ENCODE results near the gene CDH8.

Gene CDH8, protein sequence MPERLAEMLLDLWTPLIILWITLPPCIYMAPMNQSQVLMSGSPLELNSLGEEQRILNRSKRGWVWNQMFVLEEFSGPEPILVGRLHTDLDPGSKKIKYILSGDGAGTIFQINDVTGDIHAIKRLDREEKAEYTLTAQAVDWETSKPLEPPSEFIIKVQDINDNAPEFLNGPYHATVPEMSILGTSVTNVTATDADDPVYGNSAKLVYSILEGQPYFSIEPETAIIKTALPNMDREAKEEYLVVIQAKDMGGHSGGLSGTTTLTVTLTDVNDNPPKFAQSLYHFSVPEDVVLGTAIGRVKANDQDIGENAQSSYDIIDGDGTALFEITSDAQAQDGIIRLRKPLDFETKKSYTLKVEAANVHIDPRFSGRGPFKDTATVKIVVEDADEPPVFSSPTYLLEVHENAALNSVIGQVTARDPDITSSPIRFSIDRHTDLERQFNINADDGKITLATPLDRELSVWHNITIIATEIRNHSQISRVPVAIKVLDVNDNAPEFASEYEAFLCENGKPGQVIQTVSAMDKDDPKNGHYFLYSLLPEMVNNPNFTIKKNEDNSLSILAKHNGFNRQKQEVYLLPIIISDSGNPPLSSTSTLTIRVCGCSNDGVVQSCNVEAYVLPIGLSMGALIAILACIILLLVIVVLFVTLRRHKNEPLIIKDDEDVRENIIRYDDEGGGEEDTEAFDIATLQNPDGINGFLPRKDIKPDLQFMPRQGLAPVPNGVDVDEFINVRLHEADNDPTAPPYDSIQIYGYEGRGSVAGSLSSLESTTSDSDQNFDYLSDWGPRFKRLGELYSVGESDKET

DNA sequence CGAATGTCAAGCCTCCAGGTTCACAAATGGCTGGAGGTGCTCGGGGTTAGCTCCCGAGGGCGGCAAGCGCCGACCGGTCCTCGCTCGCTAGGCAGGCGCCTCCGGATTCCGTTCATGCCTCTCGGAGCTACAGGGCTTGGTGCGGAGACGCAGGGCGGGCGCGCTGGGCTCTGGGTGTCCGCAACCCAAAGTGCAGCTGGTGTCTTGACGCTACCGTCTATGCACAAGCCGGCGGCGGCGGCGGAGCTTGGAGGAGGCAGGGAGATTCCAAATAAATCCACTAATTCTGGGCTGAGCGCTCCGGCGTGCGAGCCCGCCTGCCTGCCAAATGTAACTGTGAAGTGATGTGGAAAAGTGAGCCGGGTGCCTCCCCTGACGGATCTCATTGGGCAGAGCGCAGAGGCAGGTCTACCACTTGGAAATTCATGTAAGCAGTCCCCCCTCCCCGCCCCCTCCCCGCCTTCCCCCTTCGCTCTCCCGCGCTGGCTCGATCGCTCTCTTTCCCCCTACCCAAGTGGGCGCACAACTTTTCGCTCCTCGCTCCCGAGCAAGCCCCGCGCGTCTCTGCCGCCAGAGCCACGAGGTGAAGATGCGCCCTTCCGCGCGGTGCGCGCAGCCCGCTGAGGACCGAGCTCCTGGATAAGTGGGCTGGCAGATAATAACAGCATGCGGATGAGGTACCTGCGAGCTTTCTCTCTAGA, at the start of gene CDH8:
CDH8 (minus strand) TSS at position 338 of the 701 bp plus-strand sequence. CDS start 15,035 bp downstream, outside the sequence.
- DNase-seq (ENCODE audit: low read depth in 4 of 4, low spot score in 1 of 4), result no peak

DNA sequence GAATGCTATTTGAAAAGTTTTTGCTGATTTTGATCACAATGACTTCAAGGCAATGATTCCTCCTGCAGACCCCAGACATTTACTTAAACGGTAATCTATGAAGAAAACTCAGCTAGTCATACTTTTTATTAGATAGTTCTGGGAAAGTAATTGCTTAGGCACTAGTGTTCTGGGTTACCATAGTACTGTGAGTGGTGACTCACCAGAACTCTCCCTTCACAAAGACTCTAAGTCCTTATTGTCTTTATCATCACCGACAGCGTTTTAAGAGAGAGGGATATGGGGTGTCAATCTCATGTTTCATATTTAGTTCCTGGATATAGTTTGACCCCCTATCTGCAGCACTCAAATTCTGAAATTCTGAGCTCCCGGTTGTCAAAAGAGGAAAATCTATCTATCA, 43.0 kb upstream of the CDH8 start:
- no peak for DNase-seq (ENCODE audit: low read depth in 4 of 4, low spot score in 1 of 4)

DNA sequence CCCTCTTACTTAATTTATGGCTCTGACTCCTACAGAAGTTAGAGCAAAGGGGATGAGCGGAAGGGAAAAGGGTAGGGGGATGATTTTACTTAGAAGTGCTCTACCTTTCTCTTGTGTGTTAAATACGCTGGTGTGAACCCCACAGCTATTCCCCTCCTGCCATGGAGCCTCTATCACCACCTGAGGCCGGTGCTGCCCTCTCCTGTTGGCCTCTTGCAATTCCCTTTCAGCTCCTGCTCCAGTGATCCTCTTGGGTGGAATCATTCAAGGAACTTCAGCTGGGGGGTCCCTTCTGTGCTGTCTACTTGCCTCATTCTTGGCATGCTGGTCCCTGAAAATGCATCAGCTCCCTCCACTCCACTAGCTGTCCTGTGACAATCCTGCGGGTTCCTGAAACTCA, 41.8 kb upstream of the CDH8 start:
- DNase-seq (ENCODE audit: low read depth in 4 of 4, low spot score in 1 of 4), result no peak

DNA sequence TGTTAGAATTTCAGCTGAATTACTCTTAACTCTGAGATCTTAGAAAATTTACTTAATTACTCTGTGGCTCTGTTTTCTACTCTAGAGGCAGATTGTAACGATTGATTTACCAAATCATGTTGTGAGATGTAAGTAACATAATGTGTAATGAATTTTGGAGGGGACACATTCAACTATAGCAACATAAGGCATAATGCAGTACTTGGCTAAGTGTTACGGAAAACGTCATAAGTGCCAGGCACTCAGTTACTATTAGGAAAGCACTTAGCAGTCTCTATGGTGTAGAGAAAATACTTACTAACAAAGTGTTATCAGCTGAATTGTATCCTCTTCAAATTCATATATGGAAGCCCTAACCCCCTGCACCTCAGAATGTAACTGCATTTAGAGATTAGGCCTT, 40.6 kb upstream of the CDH8 start:
- DNase-seq (ENCODE audit: low read depth in 4 of 4, low spot score in 1 of 4), result no peak

DNA sequence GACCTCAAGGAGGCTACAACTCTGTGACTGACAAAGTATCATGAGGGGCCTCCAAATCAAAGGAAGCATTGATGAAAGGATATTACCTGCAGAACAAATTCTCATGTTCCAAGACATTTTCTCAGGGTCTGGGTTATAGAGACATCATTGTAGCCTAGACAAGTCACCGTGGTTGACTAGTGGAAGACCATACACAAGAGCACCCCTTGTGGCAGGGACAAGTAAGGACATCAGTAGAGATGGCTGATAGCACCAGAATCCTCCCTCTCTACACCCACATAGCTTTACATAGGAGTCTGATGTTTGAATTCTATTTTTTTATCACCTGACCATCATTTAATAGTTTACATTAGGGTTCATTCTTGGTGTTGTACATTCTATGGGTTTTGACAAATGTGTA, 32.5 kb upstream of the CDH8 start:
- no peak for DNase-seq (ENCODE audit: low read depth in 4 of 4, low spot score in 1 of 4)

DNA sequence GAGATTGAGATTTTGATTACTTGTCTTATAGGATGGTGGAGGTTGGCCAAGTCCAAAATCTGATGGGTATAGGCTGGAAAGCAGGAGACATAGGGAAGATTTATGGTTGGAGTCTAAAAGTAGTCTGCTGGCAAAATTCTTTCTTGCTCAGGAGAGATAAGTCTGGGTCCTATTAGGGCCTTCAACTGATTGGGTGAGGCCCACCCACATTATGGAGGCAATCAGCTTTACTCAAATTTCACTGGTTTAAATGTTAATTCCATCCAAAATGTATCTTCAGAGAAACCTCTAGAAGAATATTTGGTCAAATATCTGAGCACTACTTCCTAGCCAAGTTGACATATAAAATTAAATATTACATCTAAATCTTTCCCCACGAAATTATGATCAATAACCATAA, 31.7 kb upstream of the CDH8 start:
- no peak for DNase-seq (ENCODE audit: low read depth in 4 of 4, low spot score in 1 of 4)

DNA sequence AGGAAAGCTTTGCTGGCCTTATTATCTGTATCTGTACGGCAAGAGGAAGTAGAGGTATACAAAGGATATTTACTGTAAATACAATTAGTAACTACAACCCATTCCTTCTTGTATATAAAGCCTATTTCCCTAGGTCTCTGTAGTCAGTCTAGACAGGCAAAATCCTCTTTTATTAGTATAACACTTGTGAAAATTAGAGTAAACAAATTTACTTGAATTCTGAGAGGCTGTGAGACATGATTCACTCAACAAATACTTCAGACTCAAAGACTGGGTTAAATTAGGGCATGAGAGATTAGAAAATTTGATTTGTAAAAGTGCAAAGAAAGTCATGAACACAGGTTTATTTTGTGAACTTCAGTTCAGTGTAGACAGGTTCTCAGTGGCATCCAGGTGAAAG, 30.9 kb upstream of the CDH8 start:
- no peak for DNase-seq (ENCODE audit: low read depth in 4 of 4, low spot score in 1 of 4)

DNA sequence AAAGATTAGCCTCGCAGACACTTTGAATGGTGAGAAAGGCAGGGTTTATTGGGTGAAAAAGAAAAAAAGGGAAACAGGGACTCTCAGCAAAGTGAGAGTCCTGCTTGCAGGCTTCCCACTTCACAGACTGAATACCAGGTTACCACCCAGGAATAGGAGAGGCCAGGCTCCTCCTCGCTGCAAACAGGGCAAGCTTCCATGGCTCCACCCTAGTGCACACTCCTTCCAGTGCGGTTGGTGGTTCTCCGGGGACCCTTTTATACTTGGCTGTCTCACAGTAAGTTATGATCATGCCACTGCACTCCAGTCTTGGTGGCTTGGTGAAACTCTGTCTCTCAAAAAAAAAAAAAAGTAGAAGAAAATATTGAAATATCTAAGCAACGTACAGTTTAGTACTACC, 30.5 kb upstream of the CDH8 start:
- no peak for DNase-seq (ENCODE audit: low read depth in 4 of 4, low spot score in 1 of 4)

DNA sequence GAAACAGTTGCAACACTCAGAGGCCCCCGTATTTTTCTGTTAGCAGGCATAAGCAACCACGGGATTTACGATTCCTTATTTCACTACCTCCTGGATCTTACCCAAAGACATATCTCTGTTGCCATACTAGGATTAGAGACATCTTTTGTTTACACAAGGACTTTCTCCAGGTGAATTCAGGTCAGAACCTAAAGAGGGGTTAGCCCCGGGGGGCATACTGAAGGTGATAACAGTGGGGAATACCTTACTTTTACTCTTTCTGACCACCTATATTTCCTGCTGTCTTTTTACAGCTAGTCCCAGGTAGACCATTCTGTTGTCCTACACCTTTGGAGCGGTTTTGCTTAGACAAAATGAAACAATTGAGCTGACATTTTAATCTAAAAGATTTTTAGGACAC, 27.9 kb upstream of the CDH8 start:
- no peak for DNase-seq (ENCODE audit: low read depth in 4 of 4, low spot score in 1 of 4)

DNA sequence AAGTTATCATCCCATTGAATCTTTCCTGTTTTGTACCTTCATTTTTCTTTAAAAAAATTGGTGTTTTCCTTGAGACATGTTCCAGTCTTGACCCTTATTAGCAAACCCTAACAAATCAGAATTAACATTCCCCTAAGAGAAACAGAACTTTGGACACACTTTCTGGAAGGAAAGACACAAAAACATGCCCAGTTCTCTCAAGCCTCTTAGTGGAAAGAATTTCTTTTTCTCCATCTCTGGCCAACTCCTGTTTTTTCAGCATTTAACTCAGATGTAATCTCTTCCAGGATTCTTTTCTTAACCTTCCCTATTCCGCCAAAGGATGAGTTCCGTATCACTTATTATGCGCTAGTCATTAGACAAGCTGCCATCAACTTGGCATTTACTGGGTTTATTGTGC, 23.9 kb upstream of the CDH8 start:
- DNase-seq (ENCODE audit: low read depth in 4 of 4, low spot score in 1 of 4), result no peak

DNA sequence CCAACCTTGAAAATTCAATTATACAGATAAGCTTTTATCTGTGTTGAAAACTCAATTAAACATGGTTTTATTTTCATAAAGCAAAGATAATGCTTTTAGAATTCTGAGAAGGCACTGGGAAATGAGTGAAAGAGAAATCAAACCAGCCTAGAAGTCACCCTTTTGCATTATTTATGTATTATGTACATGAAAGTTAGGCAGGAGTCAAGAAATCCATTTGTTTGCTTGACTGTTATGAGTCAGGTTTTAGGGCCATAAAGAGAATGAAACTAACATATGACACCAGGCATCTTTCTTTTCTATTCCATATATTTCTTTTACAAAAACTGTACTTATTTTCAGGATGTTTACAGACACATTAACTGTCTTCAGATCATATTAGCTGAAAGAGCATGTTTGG, 23.3 kb upstream of the CDH8 start:
- no peak for DNase-seq (ENCODE audit: low read depth in 4 of 4, low spot score in 1 of 4)

DNA sequence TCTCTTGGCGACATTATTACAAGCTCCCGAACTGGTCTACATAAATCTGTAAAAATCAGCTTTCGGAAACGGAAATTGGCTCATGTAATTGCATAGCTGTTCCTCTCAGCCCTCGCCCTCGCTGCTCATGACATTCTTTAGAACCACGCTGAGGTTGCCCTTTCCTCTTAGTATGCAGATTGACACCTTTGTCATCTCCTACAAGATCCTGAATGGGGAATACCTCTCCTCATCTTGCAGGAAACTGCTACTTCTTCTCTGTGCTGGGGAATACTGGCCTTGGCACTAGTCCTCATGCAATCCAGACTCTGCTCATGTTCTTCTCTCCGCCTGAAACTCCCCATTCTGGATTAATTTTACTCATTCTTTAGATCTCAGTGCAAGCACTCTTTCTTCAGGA, 22.2 kb upstream of the CDH8 start:
- DNase-seq (ENCODE audit: low read depth in 4 of 4, low spot score in 1 of 4), result no peak

DNA sequence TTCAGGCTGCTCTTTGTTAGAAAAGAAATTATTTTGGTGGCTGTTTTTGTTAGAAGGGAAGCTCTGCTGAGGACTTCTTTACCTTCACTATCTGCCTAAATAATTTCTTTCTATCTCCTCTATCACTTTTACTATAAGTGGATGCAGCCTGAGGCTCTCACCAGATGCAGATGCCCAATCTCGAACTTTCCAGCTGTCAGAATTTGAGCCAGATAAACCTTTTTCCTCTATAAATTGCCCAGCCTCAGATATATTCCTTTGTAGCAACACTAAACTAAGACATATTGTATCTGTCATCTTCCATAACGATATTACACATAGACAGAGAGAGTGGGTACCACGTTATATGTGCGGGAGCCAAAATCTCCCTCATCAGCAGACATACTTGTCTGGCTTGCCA, 15.7 kb upstream of the CDH8 start:
- DNase-seq (ENCODE audit: low read depth in 4 of 4, low spot score in 1 of 4), result no peak

DNA sequence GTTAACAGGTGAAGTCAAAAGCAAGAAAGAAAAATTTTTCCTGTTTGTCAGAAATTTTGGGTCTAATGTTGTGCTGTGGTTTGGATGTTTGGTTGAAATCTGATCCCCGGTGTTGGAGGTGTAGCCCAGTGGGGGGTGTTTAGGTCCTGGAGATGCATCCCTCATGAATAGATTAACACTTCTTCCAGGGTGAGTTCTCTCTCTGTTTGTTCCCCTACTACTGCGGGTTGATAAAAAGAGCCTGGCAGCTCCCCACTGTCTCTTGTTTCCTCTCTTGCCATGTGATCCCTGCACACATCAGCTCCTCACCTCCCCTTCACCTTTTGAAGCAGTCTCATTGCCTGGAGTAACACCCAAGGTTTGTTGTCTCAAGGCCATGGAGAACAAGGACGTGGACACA, 14.6 kb upstream of the CDH8 start:
- no peak for DNase-seq (ENCODE audit: low read depth in 4 of 4, low spot score in 1 of 4)

DNA sequence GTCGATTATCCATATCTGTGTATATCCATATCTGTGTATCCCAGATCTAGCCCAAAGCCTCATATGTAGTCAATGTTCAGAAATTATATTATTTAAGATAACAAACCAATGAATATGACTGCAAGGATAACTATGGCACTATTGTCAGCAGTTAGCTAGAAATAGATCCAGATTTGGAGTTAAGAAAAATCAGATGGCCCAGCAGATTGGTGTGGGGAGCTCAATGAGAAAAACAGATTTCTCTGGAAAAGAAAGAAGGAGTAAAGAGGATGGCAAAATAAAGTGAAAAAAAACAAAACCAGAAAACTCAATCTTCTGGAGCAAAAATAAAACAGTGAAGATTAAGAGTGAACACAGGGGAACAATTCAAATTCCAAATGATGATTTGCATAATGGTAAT, 10.6 kb upstream of the CDH8 start:
- no peak for DNase-seq (ENCODE audit: low read depth in 4 of 4, low spot score in 1 of 4)

DNA sequence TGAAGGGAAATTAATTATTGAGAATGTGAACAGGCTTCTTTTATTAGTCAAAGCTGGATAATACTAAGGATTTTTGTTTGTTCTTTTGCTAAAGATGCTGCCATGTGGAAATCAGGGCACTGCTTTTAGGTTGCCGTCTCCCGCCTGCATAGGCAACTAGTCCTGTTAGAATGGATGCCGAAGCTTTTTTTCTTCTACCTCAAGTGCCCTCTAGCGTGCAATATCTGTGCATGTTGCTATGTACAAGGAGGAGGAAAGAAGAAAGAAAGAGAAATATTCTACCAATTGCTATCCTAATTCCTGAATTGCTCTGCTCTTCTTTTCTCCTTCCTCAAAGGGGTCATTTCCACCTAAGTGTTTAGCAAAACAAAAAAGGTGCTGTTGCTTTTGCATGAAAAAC, 5.2 kb upstream of the CDH8 start:
- no peak for DNase-seq (ENCODE audit: low read depth in 4 of 4, low spot score in 1 of 4)

DNA sequence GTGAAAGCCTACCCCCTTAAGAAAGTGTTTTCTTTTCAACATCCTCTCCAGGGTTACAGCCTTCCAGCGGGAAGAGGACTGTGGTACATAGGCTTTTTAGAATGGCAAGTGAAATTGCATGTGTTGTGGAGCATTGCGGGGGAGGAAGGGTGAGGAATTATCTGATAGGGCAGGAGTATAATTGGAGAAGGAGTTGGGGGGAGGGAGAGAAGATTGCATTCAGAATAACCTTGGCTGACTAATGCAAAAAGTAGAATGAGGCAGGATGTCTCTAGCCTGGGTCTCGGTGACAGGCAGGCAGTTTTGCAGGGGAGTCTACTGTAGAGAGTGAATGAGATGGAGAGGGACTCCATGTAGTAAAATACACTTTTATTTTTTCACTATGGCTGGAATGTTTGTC, 2.4 kb upstream of the CDH8 start:
- no peak for DNase-seq (ENCODE audit: low read depth in 4 of 4, low spot score in 1 of 4)

DNA sequence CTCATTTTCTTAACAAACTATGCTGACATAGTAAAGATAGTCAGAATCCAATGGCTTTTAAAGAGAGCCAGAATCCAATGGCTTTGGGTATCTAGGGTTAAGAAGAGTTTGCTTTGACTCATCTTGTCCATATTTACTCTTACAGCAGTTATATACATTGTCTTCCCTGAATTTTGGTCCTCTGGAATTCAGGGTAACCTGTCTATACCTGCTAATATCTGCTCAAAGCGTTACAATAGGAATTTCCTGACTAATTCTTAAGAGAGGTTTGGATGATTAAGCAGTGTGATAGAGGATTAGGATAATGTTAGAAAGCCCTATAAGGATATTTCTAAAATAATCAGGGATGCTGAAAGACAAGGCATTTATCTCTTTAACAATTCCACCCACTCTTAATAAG, 2.0 kb upstream of the CDH8 start:
- DNase-seq (ENCODE audit: low read depth in 4 of 4, low spot score in 1 of 4), result no peak

DNA sequence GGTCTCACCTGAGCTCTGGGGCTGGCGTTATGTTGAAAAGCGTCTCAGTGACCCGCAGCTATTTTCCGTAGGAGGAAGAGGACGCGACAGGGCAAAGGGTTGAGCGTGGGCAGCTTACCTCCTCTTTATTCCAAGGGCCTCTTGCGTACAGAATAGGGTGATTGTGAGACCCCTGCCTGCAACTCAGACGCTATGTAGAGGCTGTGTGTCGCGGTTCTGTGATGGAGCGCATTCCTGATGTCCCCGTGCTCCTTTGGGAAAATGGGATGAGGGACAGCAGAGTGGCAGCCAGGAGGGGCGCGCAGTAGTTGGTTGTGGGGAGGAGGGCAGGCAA, 531 bp upstream of the CDH8 start:
- no peak for DNase-seq (ENCODE audit: low read depth in 4 of 4, low spot score in 1 of 4)

DNA sequence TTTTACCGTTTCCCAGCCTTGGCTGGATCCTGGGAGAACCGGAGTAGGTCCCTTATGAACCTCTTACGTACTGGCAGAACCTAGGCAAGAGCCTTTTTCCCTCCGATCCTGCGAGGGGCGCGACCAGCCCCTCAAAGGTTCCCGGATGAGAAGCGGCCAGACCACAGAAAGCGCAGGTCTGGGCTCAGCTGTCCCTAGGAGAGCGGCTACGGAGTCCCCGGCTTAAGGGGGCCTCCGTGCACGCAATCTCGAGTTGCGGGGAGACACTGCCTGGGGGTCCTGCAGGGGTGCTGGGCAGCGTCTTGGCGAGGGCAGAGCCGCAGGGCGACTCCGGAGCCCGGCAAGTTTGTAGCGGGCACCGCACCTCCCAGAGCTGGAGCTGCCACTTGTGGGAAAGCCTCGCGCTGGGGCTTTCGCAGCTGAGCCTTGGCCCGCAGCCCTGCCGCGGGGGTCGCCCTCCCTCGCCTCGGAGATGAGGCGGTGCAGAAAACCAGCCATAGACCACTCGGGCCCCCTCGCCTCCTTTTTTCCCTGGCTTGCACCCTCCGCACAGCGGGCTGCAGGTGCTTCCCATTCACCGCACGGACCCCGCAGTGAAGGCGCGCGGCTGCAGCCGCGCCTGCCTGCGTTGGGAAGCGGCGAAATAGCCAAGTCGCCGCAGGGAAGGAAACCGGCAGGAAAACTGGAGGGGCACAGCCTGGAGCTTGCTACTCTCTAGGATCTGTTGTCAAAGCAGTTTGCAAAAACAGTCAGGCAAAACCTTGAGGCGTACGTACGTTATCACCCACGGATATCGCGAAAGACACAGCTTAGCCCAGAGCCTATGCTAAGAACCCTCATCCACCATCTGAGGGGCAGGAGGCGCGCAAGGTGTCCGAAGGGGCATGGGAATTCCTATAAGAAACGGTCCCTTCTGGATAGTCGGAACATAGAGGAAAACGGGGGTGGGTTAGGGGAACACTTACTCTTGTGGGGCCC, 834 bp downstream of the CDH8 start:
- no peak for DNase-seq (ENCODE audit: low read depth in 4 of 4, low spot score in 1 of 4)
